CD14-positive monocyte (primary cell): ENCODE data around the gene EDC3. TPM values are rescaled to one million over a fixed set of nuclear protein-coding genes. Genes with fewer than 3 reads are reported as not detected.

ENCODE experiments used
- DNase-seq, 3 donors: peaks; one replicate each; pipeline ENCODE4 v3.0.0-alpha.2; 2011 to 2022
- H2AFZ ChIP-seq: 2 replicates; pipeline ENCODE4 v1.6.0; 2012; ENCODE audit warnings: mild to moderate bottlenecking, low read depth, low read length, inconsistent platforms; ENCODE audit not compliant: insufficient read depth, poor library complexity, severe bottlenecking
- H3K27ac ChIP-seq, 2 donors: 1 replicate in 1 of 2; 2 replicates in 1 of 2; pipeline ENCODE4 v1.5.1; 2012 to 2013; ENCODE audit warnings: low read length in 2 of 2, control low read depth in 1 of 2, inconsistent platforms in 1 of 2, low read depth in 1 of 2, mild to moderate bottlenecking in 1 of 2
- H3K27me3 ChIP-seq, 2 donors: one replicate each; pipeline versions ENCODE4 v1.6.0 to v1.6.1; 2011 to 2013; ENCODE audit warnings: low read length in 2 of 2; ENCODE audit not compliant: control insufficient read depth in 2 of 2, insufficient read depth in 2 of 2
- H3K36me3 ChIP-seq, 2 donors: replicated peaks in 1 of 2; 1 replicate in 1 of 2; 2 replicates in 1 of 2; pipeline versions ENCODE4 v1.5.1 to v1.6.1; 2012 to 2013; ENCODE audit warnings: low read length in 2 of 2, control low read depth in 1 of 2, inconsistent platforms in 1 of 2, mild to moderate bottlenecking in 1 of 2; ENCODE audit not compliant: insufficient read depth in 2 of 2, control insufficient read depth in 1 of 2
- H3K4me1 ChIP-seq, 2 donors: 1 replicate in 1 of 2; 2 replicates in 1 of 2; pipeline versions ENCODE4 v1.5.1 to v1.6.1; 2012 to 2013; ENCODE audit warnings: low read length in 2 of 2, control low read depth in 1 of 2, inconsistent platforms in 1 of 2, mild to moderate bottlenecking in 1 of 2, moderate library complexity in 1 of 2; ENCODE audit not compliant: insufficient read depth in 2 of 2, control insufficient read depth in 1 of 2
- H3K4me2 ChIP-seq: replicated peaks from 2 replicates; pipeline ENCODE3; 2012; ENCODE audit warnings: low read length, moderate library complexity, mild to moderate bottlenecking; ENCODE audit not compliant: poor library complexity, severe bottlenecking; ENCODE audit errors: extremely low read depth
- H3K4me3 ChIP-seq, 3 experiments: fragments of 200-600 bp in 1 of 3; sonication (generic) in 1 of 3; replicated peaks in 1 of 3; 1 replicate in 2 of 3; 2 replicates in 1 of 3; pipeline ENCODE4 v1.5.1; 2011 to 2013; ENCODE audit warnings: low read length in 3 of 3, mild to moderate bottlenecking in 3 of 3, control low read depth in 2 of 3, low read depth in 2 of 3, inconsistent platforms in 1 of 3, moderate library complexity in 1 of 3
- H3K79me2 ChIP-seq: 2 replicates; pipeline ENCODE4 v1.6.0; 2012; ENCODE audit warnings: mild to moderate bottlenecking, control low read depth, inconsistent platforms, low read length, moderate library complexity; ENCODE audit not compliant: insufficient read depth
- H3K9ac ChIP-seq: 2 replicates; pipeline ENCODE4 v1.6.0; 2017; ENCODE audit warnings: low read length, mild to moderate bottlenecking; ENCODE audit not compliant: insufficient read depth, poor library complexity, severe bottlenecking
- H3K9me3 ChIP-seq, 2 donors: replicated peaks in 1 of 2; 1 replicate in 1 of 2; 2 replicates in 1 of 2; pipeline versions ENCODE4 v1.5.1 to v1.6.1; 2012 to 2013; ENCODE audit warnings: low read length in 2 of 2, control low read depth in 1 of 2; ENCODE audit not compliant: control insufficient read depth in 1 of 2, insufficient read depth in 1 of 2
- H4K20me1 ChIP-seq: 2 replicates; pipeline ENCODE4 v1.6.0; 2012; ENCODE audit warnings: mild to moderate bottlenecking, low read length, control low read depth, moderate library complexity; ENCODE audit not compliant: insufficient read depth
- H3K27ac Mint-ChIP-seq, 7 donors: one replicate each; pipeline ENCODE4 v1.8.0; 2020; ENCODE audit warnings: mild to moderate bottlenecking in 7 of 7, mixed read lengths in 7 of 7, moderate library complexity in 6 of 7, inconsistent platforms in 2 of 7
- H3K27me3 Mint-ChIP-seq, 3 donors: one replicate each; pipeline ENCODE4 v1.8.0; 2021 to 2022; ENCODE audit warnings: low read depth in 3 of 3, mild to moderate bottlenecking in 3 of 3, mixed read lengths in 3 of 3, moderate library complexity in 3 of 3, inconsistent platforms in 1 of 3
- H3K36me3 Mint-ChIP-seq, 2 donors: one replicate each; pipeline ENCODE4 v1.8.0; 2020; ENCODE audit warnings: mixed read lengths in 2 of 2, inconsistent platforms in 1 of 2, mild to moderate bottlenecking in 1 of 2
- H3K4me1 Mint-ChIP-seq: one replicate; pipeline ENCODE4 v1.8.0; 2020; ENCODE audit warnings: mild to moderate bottlenecking, mixed read lengths
- H3K4me3 Mint-ChIP-seq, 2 donors: one replicate each; pipeline ENCODE4 v1.8.0; 2020; ENCODE audit warnings: mild to moderate bottlenecking in 2 of 2, mixed read lengths in 2 of 2, moderate library complexity in 1 of 2
- H3K9me3 Mint-ChIP-seq, 7 donors: one replicate each; pipeline ENCODE4 v1.8.0; 2020 to 2022; ENCODE audit warnings: mixed read lengths in 7 of 7, mild to moderate bottlenecking in 6 of 7, moderate library complexity in 6 of 7, inconsistent platforms in 2 of 7
- WGBS: methylation state at CpG from one replicate; pipeline ENCODE4 v1.1.5; 2013; ENCODE audit warnings: missing lambda C conversion rate; ENCODE audit not compliant: insufficient coverage; 5-methylcytosine and 5-hydroxymethylcytosine counted together
- intact Hi-C, 2 donors: fragments of 100-400 bp; cut with micrococcal nuclease; formaldehyde crosslinking; loops; one replicate each; pipeline versions ENCODE4 v1.15.0 to v1.15.1; 2023
- polyA plus RNA-seq, 3 donors: library from polyadenylated mRNA; depleted of rRNA in 1 of 3; unstranded in 2 of 3; stranded (reverse) in 1 of 3; fragments of 300-500 nt in 2 of 3; fragments of >200 nt in 1 of 3; fragmentation: Illumina TruSeq in 2 of 3; gene quantifications; 1 replicate in 2 of 3; 2 replicates in 1 of 3; pipeline ENCODE4 v1.2.3, GENCODE V29; 2012 to 2021
- TF ChIP-seq, protein P1 (sequence below): fragments of 200-600 bp; IDR thresholded peaks from one replicate; pipeline ENCODE4 v1.8.0; 2022; ENCODE audit warnings: antibody characterized with exemption, mild to moderate bottlenecking

EDC3 gene
- polyA plus RNA-seq, 3 donors: 10.0 to 14.9 (median 10.5) TPM

DNA sequence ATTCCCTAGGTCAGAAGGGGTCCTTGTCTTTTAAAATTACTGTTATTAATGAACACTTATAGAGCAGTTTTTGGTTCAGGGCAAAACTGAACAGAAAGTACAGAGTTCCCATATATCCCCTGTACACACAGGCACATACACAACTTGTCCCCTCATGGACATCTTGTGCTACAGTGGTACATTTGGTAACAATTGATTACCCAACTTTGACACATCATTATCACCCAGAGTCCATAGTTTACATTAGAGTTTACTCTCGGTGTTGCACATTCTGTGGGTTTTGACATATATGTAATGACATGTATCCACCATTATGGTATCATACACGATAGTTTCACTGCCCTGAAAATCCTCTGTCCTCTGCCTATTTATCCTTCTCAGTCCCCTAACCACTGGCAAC, 984 bp upstream of the EDC3 start:
- Mint-ChIP-seq H3K27me3 (peaks cover 12 to 33% (median 18%) of the 10 kb centered on the region in 3 donors), H3K27ac (peak overlapping the region in 2 of 7 donors; percentile 98 to 99), H3K4me3 (peak overlapping the region; percentile 100), H3K4me1 (peaks cover 31% of the 10 kb centered on the region), H3K9me3 (peaks cover 0 to 4% (median 1%) of the 10 kb centered on the region in 7 donors), H3K36me3 (peaks cover 0 to 3% of the 10 kb centered on the region in 2 donors)
- Histone ChIP-seq H3K9me3 (no peaks in the 10 kb centered on the region), H3K4me2 (peak overlapping the region; percentile 76), H3K27me3 (peaks cover 0 to 5% of the 10 kb centered on the region in 2 donors), H3K4me3 (peak overlapping the region in 1 of 3 experiments; percentile 85), H2AFZ (peak overlapping the region; percentile 90), H3K36me3 (no peaks in the 10 kb centered on the region), H4K20me1 (no peaks in the 10 kb centered on the region), H3K79me2 (peaks cover 39% of the 10 kb centered on the region), H3K9ac (no peak overlapping the region), H3K4me1 (peaks cover 14 to 17% of the 10 kb centered on the region in 2 donors), H3K27ac (no peak overlapping the region)
- intact Hi-C loops: no loop called here
- no peak for DNase-seq
- TF ChIP-seq, protein P1, sequence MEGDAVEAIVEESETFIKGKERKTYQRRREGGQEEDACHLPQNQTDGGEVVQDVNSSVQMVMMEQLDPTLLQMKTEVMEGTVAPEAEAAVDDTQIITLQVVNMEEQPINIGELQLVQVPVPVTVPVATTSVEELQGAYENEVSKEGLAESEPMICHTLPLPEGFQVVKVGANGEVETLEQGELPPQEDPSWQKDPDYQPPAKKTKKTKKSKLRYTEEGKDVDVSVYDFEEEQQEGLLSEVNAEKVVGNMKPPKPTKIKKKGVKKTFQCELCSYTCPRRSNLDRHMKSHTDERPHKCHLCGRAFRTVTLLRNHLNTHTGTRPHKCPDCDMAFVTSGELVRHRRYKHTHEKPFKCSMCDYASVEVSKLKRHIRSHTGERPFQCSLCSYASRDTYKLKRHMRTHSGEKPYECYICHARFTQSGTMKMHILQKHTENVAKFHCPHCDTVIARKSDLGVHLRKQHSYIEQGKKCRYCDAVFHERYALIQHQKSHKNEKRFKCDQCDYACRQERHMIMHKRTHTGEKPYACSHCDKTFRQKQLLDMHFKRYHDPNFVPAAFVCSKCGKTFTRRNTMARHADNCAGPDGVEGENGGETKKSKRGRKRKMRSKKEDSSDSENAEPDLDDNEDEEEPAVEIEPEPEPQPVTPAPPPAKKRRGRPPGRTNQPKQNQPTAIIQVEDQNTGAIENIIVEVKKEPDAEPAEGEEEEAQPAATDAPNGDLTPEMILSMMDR: no peak
- no CpG with 5 or more reads among the region's 2 CpGs for WGBS

DNA sequence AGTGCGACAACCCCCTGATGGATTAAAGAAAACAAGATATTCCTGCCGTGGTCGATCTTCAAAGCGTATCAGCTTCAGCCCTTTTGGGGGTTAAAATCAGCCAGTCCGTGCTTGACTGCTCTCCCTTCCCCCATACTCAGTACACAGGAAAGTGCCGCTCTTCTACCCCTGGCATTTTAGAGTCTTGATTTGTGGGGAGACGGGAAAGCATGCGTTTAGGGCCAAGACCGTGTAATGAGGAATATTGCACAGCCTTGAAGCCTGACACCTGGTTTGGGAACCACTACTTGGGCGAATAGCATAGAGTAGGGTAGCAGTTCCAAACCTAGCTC, 540 bp upstream of the EDC3 start:
- intact Hi-C loops: no loop called here
- peaks cover 9 to 29% (median 15%) of the 10 kb centered on the region in 3 donors for H3K27me3 Mint-ChIP-seq
- 0% methylated on average over 1 of the region's 10 CpGs for WGBS

More for the DNA sequence above, 540 bp upstream of the EDC3 start:
- H3K27ac ChIP-seq: peak overlapping the region in 1 of 2 donors; percentile 92
- H3K36me3 ChIP-seq: no peaks in the 10 kb centered on the region
- Mint-ChIP-seq H3K36me3 (peaks cover 0 to 3% of the 10 kb centered on the region in 2 donors), H3K9me3 (peaks cover 0 to 4% (median 1%) of the 10 kb centered on the region in 7 donors), H3K4me1 (peaks cover 31% of the 10 kb centered on the region), H3K4me3 (peak overlapping the region; percentile 100), H3K27ac (peak overlapping the region; percentile 25 to 99 (median 97))
- H3K79me2 ChIP-seq: peaks cover 44% of the 10 kb centered on the region
- peak overlapping the region; percentile 59 to 100 (median 85) for H3K4me3 ChIP-seq
- peak overlapping the region; percentile 90 for H2AFZ ChIP-seq
- peak overlapping the region; percentile 76 for H3K4me2 ChIP-seq
- H3K9me3 ChIP-seq: no peaks in the 10 kb centered on the region
- H3K4me1 ChIP-seq: peaks cover 14 to 17% of the 10 kb centered on the region in 2 donors
- H3K27me3 ChIP-seq: peaks cover 0 to 2% of the 10 kb centered on the region in 2 donors
- DNase-seq: no peak
- H4K20me1 ChIP-seq: no peaks in the 10 kb centered on the region
- TF ChIP-seq, protein P1: no peak
- H3K9ac ChIP-seq: peak overlapping the region; percentile 88
